NB4 (cell line): ENCODE results near the gene PIK3R1.

Source experiments
- CTCF ChIP-seq: IDR thresholded peaks from one replicate; pipeline ENCODE4 v1.5.1; 2012; ENCODE audit warnings: low read depth, low read length
- MYC ChIP-seq: IDR thresholded peaks from 2 replicates; pipeline ENCODE4 v1.6.1; 2011; ENCODE audit warnings: low read depth, low read length
- POLR2A ChIP-seq: IDR thresholded peaks from 2 replicates; pipeline ENCODE4 v1.6.1; 2011; ENCODE audit warnings: mild to moderate bottlenecking; ENCODE audit not compliant: insufficient read length; ENCODE audit errors: extremely low read depth
- TF ChIP-seq, protein P1 (sequence below): IDR thresholded peaks from 2 replicates; pipeline ENCODE4 v1.6.1; 2011; ENCODE audit warnings: low read depth, low read length

GRCh38 chr5:68283766-68284165 lies 68.2 kb downstream of the PIK3R1 start:
- TF ChIP-seq CTCF (no peak), POLR2A (no peak), MYC (no peak)
- TF ChIP-seq, protein P1, sequence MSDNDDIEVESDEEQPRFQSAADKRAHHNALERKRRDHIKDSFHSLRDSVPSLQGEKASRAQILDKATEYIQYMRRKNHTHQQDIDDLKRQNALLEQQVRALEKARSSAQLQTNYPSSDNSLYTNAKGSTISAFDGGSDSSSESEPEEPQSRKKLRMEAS, result no peak
